IMR-90 (cell line): ENCODE results near the gene ARR3. TPM values are rescaled to one million over a fixed set of nuclear protein-coding genes. Genes with fewer than 3 reads are reported as not detected.

Experiments used
- microRNA-seq, 2 experiments: library from miRNA; stranded (forward) in 1 of 2; unstranded in 1 of 2; fragments of 10-50 nt in 1 of 2; fragments of <30 nt in 1 of 2; gene quantifications in 1 of 2; microRNA quantifications in 1 of 2; one replicate each; pipeline versions ENCODE3 to v1.1.0; 2013 to 2020; ENCODE audit not compliant: insufficient read depth in 1 of 2, insufficient read length in 1 of 2, unreplicated experiment in 1 of 2
- polyA plus RNA-seq, 3 experiments: library from polyadenylated mRNA; depleted of rRNA; stranded (reverse); fragments of >200 nt; gene quantifications; 2 replicates each; pipeline ENCODE4 v1.2.3, GENCODE V29; 2012; ENCODE audit warnings: low replicate concordance in 1 of 3
- small RNA-seq, 5 experiments: library from RNA; depleted of rRNA; stranded (forward); fragments of <200 nt; gene quantifications; one replicate each; pipeline ENCODE3, GENCODE V24; 2012
- total RNA-seq: library from RNA; depleted of rRNA; stranded (reverse); fragments of >200 nt; gene quantifications from 2 replicates; pipeline ENCODE4 v1.2.3, GENCODE V29; 2012; rRNA removed

ARR3 gene
- total and polyA plus RNA-seq, 2 of the 4 experiments (the other 2 are of a cell fraction) = not detected

Small RNA genes lying within 50 kb of the gene (microRNA-seq; reads per million reads assigned to microRNA genes)
- not detected for gene RNA5SP507 (ENCODE audit: insufficient read depth, insufficient read length)

Small RNA genes lying within 50 kb of the gene (small RNA-seq; reads per million reads assigned to genes)
- 0 to 0.31 (median 0) reads per million in 5 experiments for gene RNA5SP507

Other genes with a start within 250 kb of the ARR3 start
- gene AWAT2, start 218.4 kb upstream of the ARR3 start, total RNA-seq = under 0.01 TPM in 1 of 2 replicates, not detected in the other
- gene AWAT2, start 218.4 kb upstream of the ARR3 start, polyA plus RNA-seq (2012; rRNA removed) = not detected in 2 replicates
- not detected in 2 replicates for gene OTUD6A, start 205.9 kb upstream of the ARR3 start, total RNA-seq
- gene OTUD6A, start 205.9 kb upstream of the ARR3 start, polyA plus RNA-seq (2012; rRNA removed) = not detected in 2 replicates
- gene IGBP1, start 134.9 kb upstream of the ARR3 start, total RNA-seq = 75.3 and 87.1 TPM in 2 replicates
- 48.2 and 51.8 TPM in 2 replicates for gene IGBP1, start 134.9 kb upstream of the ARR3 start, polyA plus RNA-seq (2012; rRNA removed)
- gene DGAT2L6, start 90.9 kb upstream of the ARR3 start, total RNA-seq = not detected in 2 replicates
- not detected in 2 replicates for gene DGAT2L6, start 90.9 kb upstream of the ARR3 start, polyA plus RNA-seq (2012; rRNA removed)
- gene AWAT1, start 33.7 kb upstream of the ARR3 start, total RNA-seq = not detected in 2 replicates
- not detected in 2 replicates for gene AWAT1, start 33.7 kb upstream of the ARR3 start, polyA plus RNA-seq (2012; rRNA removed)
- not detected in 2 replicates for gene P2RY4, start 8.1 kb upstream of the ARR3 start, total RNA-seq
- 0.14 and 0.20 TPM in 2 replicates for gene P2RY4, start 8.1 kb upstream of the ARR3 start, polyA plus RNA-seq (2012; rRNA removed)
- not detected in 2 replicates for gene RAB41, start 13.8 kb downstream of the ARR3 start, total RNA-seq
- not detected in 2 replicates for gene RAB41, start 13.8 kb downstream of the ARR3 start, polyA plus RNA-seq (2012; rRNA removed)
- 66.4 and 84.1 TPM in 2 replicates for gene PDZD11, start 21.6 kb downstream of the ARR3 start, total RNA-seq
- gene PDZD11, start 21.6 kb downstream of the ARR3 start, polyA plus RNA-seq (2012; rRNA removed) = 100 and 105 TPM in 2 replicates
- 19.0 and 24.4 TPM in 2 replicates for gene KIF4A, start 21.8 kb downstream of the ARR3 start, total RNA-seq
- gene KIF4A, start 21.8 kb downstream of the ARR3 start, polyA plus RNA-seq (2012; rRNA removed) = 9.4 and 10.0 TPM in 2 replicates
- not detected in 2 replicates for gene GDPD2, start 155.0 kb downstream of the ARR3 start, total RNA-seq
- not detected in 2 replicates for gene GDPD2, start 155.0 kb downstream of the ARR3 start, polyA plus RNA-seq (2012; rRNA removed)
- gene DLG3, start 176.5 kb downstream of the ARR3 start, total RNA-seq = 18.9 and 27.1 TPM in 2 replicates
- 11.0 and 14.2 TPM in 2 replicates for gene DLG3, start 176.5 kb downstream of the ARR3 start, polyA plus RNA-seq (2012; rRNA removed)